Trophoblast cell (in vitro differentiated cells and primary cell): ENCODE measurements around the gene C1orf146.
"Not testable (repeated sequence)": the region's sequence is repeated elsewhere in the genome, so short reads cannot be mapped to it uniquely, and the experiment has no call there.

Source experiments
- DNase-seq, 2 donors: peaks; one replicate each; pipeline ENCODE4 v3.0.0-alpha.2; 2016
- H2AFZ ChIP-seq: 2 replicates; pipeline ENCODE4 v1.6.1; 2013; ENCODE audit warnings: low read length, moderate library complexity, mild to moderate bottlenecking; ENCODE audit not compliant: insufficient read depth, poor library complexity
- H2AK5ac ChIP-seq: 2 replicates; pipeline ENCODE4 v1.6.1; 2013; ENCODE audit warnings: mild to moderate bottlenecking, low read length
- H2BK120ac ChIP-seq: 2 replicates; pipeline ENCODE4 v1.6.1; 2013; ENCODE audit warnings: low read length, mild to moderate bottlenecking, moderate library complexity; ENCODE audit not compliant: insufficient read depth, poor library complexity
- H2BK12ac ChIP-seq: 2 replicates; pipeline ENCODE4 v1.6.1; 2013; ENCODE audit warnings: mild to moderate bottlenecking, low read length, moderate library complexity
- H2BK5ac ChIP-seq: 2 replicates; pipeline ENCODE4 v1.6.1; 2013; ENCODE audit warnings: low read length, low read depth, moderate library complexity, mild to moderate bottlenecking; ENCODE audit not compliant: poor library complexity
- H3K14ac ChIP-seq: 2 replicates; pipeline ENCODE4 v1.6.1; 2013; ENCODE audit warnings: mild to moderate bottlenecking, low read length
- H3K18ac ChIP-seq: 2 replicates; pipeline ENCODE4 v1.6.1; 2013; ENCODE audit warnings: mild to moderate bottlenecking, low read length
- H3K23ac ChIP-seq: 2 replicates; pipeline ENCODE4 v1.6.1; 2013; ENCODE audit warnings: low read length
- H3K27ac ChIP-seq: 2 replicates; pipeline ENCODE4 v1.5.1; 2013; ENCODE audit warnings: low read depth, mild to moderate bottlenecking, inconsistent platforms, low read length, moderate library complexity
- H3K27me3 ChIP-seq: 2 replicates; pipeline ENCODE4 v1.6.1; 2013; ENCODE audit warnings: inconsistent platforms, mild to moderate bottlenecking, low read length, moderate library complexity; ENCODE audit not compliant: insufficient read depth
- H3K36me3 ChIP-seq, 2 experiments: 1 replicate in 1 of 2; 2 replicates in 1 of 2; pipeline ENCODE4 v1.6.1; 2013; ENCODE audit warnings: low read length in 2 of 2, mild to moderate bottlenecking in 2 of 2, moderate library complexity in 1 of 2; ENCODE audit not compliant: insufficient read depth in 2 of 2, control insufficient read depth in 1 of 2
- H3K4ac ChIP-seq: 2 replicates; pipeline ENCODE4 v1.6.1; 2013; ENCODE audit warnings: low read depth, mild to moderate bottlenecking, low read length, moderate library complexity
- H3K4me1 ChIP-seq, 2 experiments: 1 replicate in 1 of 2; 2 replicates in 1 of 2; pipeline ENCODE4 v1.6.1; 2013; ENCODE audit warnings: low read length in 2 of 2, mild to moderate bottlenecking in 2 of 2, moderate library complexity in 1 of 2; ENCODE audit not compliant: insufficient read depth in 2 of 2, control insufficient read depth in 1 of 2
- H3K4me2 ChIP-seq: 2 replicates; pipeline ENCODE4 v1.6.1; 2013; ENCODE audit warnings: inconsistent platforms, mild to moderate bottlenecking, low read length, moderate library complexity
- H3K4me3 ChIP-seq: 2 replicates; pipeline ENCODE4 v1.5.1; 2013; ENCODE audit warnings: mild to moderate bottlenecking, low read depth, low read length, inconsistent platforms
- H3K79me1 ChIP-seq: one replicate; pipeline ENCODE4 v1.6.1; 2013; ENCODE audit warnings: low read length
- H3K79me2 ChIP-seq: 2 replicates; pipeline ENCODE4 v1.6.1; 2013; ENCODE audit warnings: low read length, mild to moderate bottlenecking; ENCODE audit not compliant: control insufficient read depth, insufficient read depth, poor library complexity
- H3K9ac ChIP-seq: 2 replicates; pipeline ENCODE4 v1.6.1; 2013; ENCODE audit warnings: mild to moderate bottlenecking, low read length
- H3K9me3 ChIP-seq: 2 replicates; pipeline ENCODE4 v1.6.1; 2013; ENCODE audit warnings: low read depth, mild to moderate bottlenecking, control low read depth, inconsistent platforms, low read length; ENCODE audit not compliant: insufficient read depth
- H4K12ac ChIP-seq: 2 replicates; pipeline ENCODE4 v1.6.1; 2013; ENCODE audit warnings: low read depth, mild to moderate bottlenecking, low read length, moderate library complexity
- H4K8ac ChIP-seq: 2 replicates; pipeline ENCODE4 v1.6.1; 2013; ENCODE audit warnings: low read depth, mild to moderate bottlenecking, low read length, moderate library complexity
- H4K91ac ChIP-seq: one replicate; pipeline ENCODE4 v1.6.1; 2013; ENCODE audit warnings: low read depth, mild to moderate bottlenecking, low read length, moderate library complexity
- WGBS: extraction: QIAGEN DNeasy Blood & Tissue Kit; methylation state at CpG from one replicate; pipeline ENCODE4 v1.1.7; 2013; ENCODE audit warnings: missing lambda C conversion rate; ENCODE audit not compliant: insufficient read length, insufficient coverage; ENCODE audit errors: extremely low coverage; 5-methylcytosine and 5-hydroxymethylcytosine counted together

Gene C1orf146

GRCh38 chr1:92230736-92231135 lies 13.0 kb downstream of the C1orf146 start:
- H3K36me3 ChIP-seq: no peaks in the 10 kb centered on the region
- no peak overlapping the region for H2BK12ac ChIP-seq
- no peak overlapping the region for H3K27ac ChIP-seq

GRCh38 chr1:92240034-92240433 lies 22.3 kb downstream of the C1orf146 start:
- Histone ChIP-seq H2BK12ac (no peak overlapping the region), H3K9ac (no peak overlapping the region), H3K4ac (no peak overlapping the region), H3K79me2 (no peaks in the 10 kb centered on the region), H4K8ac (no peak overlapping the region), H3K4me2 (no peak overlapping the region), H3K27me3 (no peaks in the 10 kb centered on the region), H3K27ac (no peak overlapping the region), H3K36me3 (no peaks in the 10 kb centered on the region), H3K18ac (no peak overlapping the region), H2BK120ac (no peak overlapping the region), H3K79me1 (no peaks in the 10 kb centered on the region), H3K9me3 (no peaks in the 10 kb centered on the region), H3K14ac (no peak overlapping the region), H2AK5ac (no peak overlapping the region), H3K4me3 (no peak overlapping the region), H4K91ac (no peak overlapping the region), H2AFZ (no peak overlapping the region), H3K23ac (no peak overlapping the region), H2BK5ac (no peak overlapping the region), H4K12ac (no peak overlapping the region), H3K4me1 (no peaks in the 10 kb centered on the region)
- no peak for DNase-seq
- no CpG with 5 or more reads among the region's 2 CpGs for WGBS

More at GRCh38 chr1:92230736-92231135, 13.0 kb downstream of the C1orf146 start:
- Histone ChIP-seq H3K79me2 (no peaks in the 10 kb centered on the region), H3K9me3 (no peaks in the 10 kb centered on the region), H3K4me2 (no peak overlapping the region), H3K4me1 (no peaks in the 10 kb centered on the region), H4K91ac (no peak overlapping the region), H3K23ac (no peak overlapping the region), H2BK120ac (no peak overlapping the region), H3K27me3 (no peaks in the 10 kb centered on the region), H2AFZ (no peak overlapping the region), H3K9ac (no peak overlapping the region), H3K18ac (no peak overlapping the region), H4K8ac (no peak overlapping the region), H3K4ac (no peak overlapping the region), H2AK5ac (no peak overlapping the region), H3K14ac (no peak overlapping the region), H2BK5ac (no peak overlapping the region), H3K4me3 (no peak overlapping the region), H3K79me1 (no peaks in the 10 kb centered on the region), H4K12ac (no peak overlapping the region)
- no peak for DNase-seq
- no CpG with 5 or more reads among the region's 1 CpG for WGBS

- no peak overlapping the region for H3K27ac ChIP-seq
- no peak overlapping the region for H4K91ac ChIP-seq
- H2BK5ac ChIP-seq: no peak overlapping the region
- H3K27me3 ChIP-seq: no peaks in the 10 kb centered on the region
- no peaks in the 10 kb centered on the region for H3K79me1 ChIP-seq
- H4K8ac ChIP-seq: no peak overlapping the region
- no peak overlapping the region for H3K9ac ChIP-seq
- H3K4me2 ChIP-seq: no peak overlapping the region
- no peak overlapping the region for H2BK120ac ChIP-seq
- H3K4ac ChIP-seq: no peak overlapping the region
- H3K79me2 ChIP-seq: no peaks in the 10 kb centered on the region
- no CpG with 5 or more reads among the region's 1 CpG for WGBS
- no peak overlapping the region for H2AK5ac ChIP-seq
- H2BK12ac ChIP-seq: no peak overlapping the region
- no peak overlapping the region for H3K14ac ChIP-seq
- no peak overlapping the region for H4K12ac ChIP-seq
- H2AFZ ChIP-seq: no peak overlapping the region
- H3K9me3 ChIP-seq: no peaks in the 10 kb centered on the region
- no peak for DNase-seq
- peaks cover 2 to 3% of the 10 kb centered on the region in 2 experiments for H3K36me3 ChIP-seq
- H3K4me1 ChIP-seq: no peaks in the 10 kb centered on the region
- H3K18ac ChIP-seq: no peak overlapping the region
- no peak overlapping the region for H3K4me3 ChIP-seq
- H3K23ac ChIP-seq: no peak overlapping the region
These were observed 26.7 kb downstream of the C1orf146 start for GRCh38 chr1:92244376-92244775.

GRCh38 chr1:92254714-92255113 lies 37.0 kb downstream of the C1orf146 start:
- H3K4me3 ChIP-seq, H3K14ac ChIP-seq, H4K12ac ChIP-seq, H3K18ac ChIP-seq, H4K8ac ChIP-seq, H3K27ac ChIP-seq, H3K4me2 ChIP-seq, H3K4ac ChIP-seq, H3K79me1 ChIP-seq, H3K9ac ChIP-seq, H3K27me3 ChIP-seq, H2BK12ac ChIP-seq, H3K23ac ChIP-seq, H2BK120ac ChIP-seq, H2BK5ac ChIP-seq, H3K4me1 ChIP-seq, DNase-seq, H2AFZ ChIP-seq, H4K91ac ChIP-seq, H2AK5ac ChIP-seq, H3K9me3 ChIP-seq, H3K36me3 ChIP-seq, H3K79me2 ChIP-seq: not testable (repeated sequence)
- WGBS: no CpG with 5 or more reads among the region's 3 CpGs
